ENCODE data around the gene KNDC1. TPM values are rescaled to one million over a fixed set of nuclear protein-coding genes. Genes with fewer than 3 reads are reported as not detected.

The KNDC1 gene
- total RNA-seq, 6 experiments from 2014 or later = 0.54 to 11.6 (median 8.2) TPM

DNA sequence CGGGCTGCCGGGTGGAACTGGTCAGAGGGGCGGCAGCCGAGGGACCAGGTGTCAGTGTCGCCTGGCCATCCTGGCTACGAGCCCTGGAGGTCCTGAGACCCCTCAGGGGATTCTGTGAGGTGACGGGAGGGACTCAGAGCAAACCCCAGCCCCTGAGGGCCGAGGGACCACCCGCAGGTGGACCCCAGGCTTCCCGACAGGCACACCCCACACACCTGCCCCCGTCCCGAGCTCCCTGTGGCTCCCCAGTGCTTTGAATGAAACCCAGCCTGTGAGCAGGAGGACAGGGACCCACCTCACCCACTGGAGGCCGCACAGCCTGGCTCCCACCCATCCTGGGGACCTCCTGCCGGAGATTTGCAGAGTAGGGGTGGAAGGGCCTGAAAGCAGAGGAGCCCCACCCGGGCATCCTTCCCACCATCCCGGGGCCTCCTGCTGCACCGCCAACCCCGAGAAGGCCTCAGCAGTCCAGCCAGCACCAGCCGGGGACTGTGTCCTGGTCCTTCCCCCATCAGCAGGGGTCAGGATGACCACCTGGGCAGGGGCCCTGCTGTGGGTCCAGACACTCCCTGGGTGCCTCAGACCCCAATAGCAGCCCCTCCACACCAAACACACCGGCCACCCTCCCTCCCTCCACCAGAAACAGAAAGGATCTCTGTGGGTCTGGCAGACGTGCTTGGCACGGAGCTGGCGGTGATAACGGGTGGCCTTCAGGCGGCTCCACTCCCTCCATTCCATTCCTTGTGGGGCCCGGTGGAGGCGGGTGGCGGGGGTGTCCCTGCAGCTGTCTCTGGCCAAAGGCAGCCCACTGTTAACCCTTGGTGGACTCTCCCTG, 91.6 kb downstream of the KNDC1 start:
- no peaks in the 10 kb centered on the region for H3K9me3 ChIP-seq
- 80% methylated on average over 6 of the region's 28 CpGs for WGBS (ENCODE audit: insufficient coverage, low coverage, low lambda C conversion rate, missing lambda C conversion rate)
- no peaks in the 10 kb centered on the region for H3K4me1 ChIP-seq
- DNase-seq (no peak), ATAC-seq (no peak)
- TF ChIP-seq POLR2A (IDR thresholded peaks at IDR 0.05) = no peak
- TF ChIP-seq CTCF (IDR thresholded peaks at IDR 0.05) = no peak
- H3K27me3 ChIP-seq = no peaks in the 10 kb centered on the region
- intact Hi-C loops (cut with DNase I) = no loop called here
- H3K27ac ChIP-seq = no peak overlapping the region
- no peak overlapping the region for H3K4me3 ChIP-seq
- no peaks in the 10 kb centered on the region for H3K36me3 ChIP-seq

DNA sequence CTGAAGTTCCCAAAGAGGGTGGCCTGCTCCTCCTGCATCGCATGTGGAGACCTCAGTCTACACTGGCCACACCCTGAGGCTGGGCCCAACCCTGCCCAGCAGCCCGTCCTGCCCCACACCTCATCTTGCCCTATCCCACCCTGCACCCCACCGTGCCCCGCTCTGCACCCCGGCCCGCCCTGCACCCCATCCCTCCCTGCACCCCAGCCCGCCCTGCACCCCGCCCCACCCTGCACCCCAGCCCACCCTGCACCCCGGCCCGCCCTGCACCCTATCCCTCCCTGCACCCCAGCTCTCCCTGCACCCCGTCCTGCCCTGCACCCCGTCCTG, 92.2 kb downstream of the KNDC1 start:
- Histone ChIP-seq H3K4me1 (peaks cover 0 to under 1% (median 0%) of the 10 kb centered on the region in 4 donors), H3K27me3 (no peaks in the 10 kb centered on the region), H3K36me3 (no peaks in the 10 kb centered on the region), H3K9me3 (no peaks in the 10 kb centered on the region), H3K4me3 (no peak overlapping the region), H3K27ac (no peak overlapping the region)
- intact Hi-C loops (cut with DNase I) = no loop called here
- no peak for ATAC-seq
- DNase-seq = no peak
- 53% methylated on average over 4 of the region's 12 CpGs for WGBS (ENCODE audit: insufficient coverage, low coverage, low lambda C conversion rate, missing lambda C conversion rate)
- TF ChIP-seq CTCF (IDR thresholded peaks at IDR 0.05) = no peak
- TF ChIP-seq POLR2A (IDR thresholded peaks at IDR 0.05) = no peak

DNA sequence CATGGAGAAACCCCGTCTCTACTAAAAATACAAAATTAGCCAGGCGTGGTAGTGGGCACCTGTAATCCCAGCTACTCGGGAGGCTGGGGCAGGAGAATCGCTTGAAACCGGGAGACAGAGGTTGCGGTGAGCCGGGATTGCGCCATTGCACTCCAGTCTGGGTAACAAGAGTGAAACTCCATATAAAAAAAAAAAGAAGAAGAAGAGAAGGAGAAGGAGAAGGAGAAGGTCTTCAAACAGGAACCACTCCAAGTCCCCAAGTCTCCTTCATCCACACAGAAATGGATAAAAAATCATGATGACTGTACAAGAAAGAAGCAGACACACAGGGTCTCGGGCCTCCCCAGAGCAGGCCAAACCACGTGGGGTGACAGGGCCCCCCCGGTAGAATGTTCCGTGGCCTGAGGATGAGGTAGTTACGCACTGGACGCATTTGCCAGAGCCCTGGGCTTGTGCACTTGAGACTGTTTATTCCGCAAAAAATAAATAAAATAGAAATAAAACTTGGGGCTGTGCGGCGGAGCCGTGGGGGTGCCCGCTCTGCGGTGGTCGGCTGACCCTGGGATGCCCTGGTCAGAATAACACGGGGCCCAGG, 93.4 kb downstream of the KNDC1 start:
- H3K27me3 ChIP-seq = no peaks in the 10 kb centered on the region
- TF ChIP-seq CTCF (IDR thresholded peaks at IDR 0.05) = no peak
- H3K36me3 ChIP-seq = no peaks in the 10 kb centered on the region
- H3K4me3 ChIP-seq = no peak overlapping the region
- H3K27ac ChIP-seq = no peak overlapping the region
- no peaks in the 10 kb centered on the region for H3K9me3 ChIP-seq
- WGBS (ENCODE audit: insufficient coverage, low coverage, low lambda C conversion rate, missing lambda C conversion rate) = 64% methylated on average over 17 of the region's 22 CpGs
- H3K4me1 ChIP-seq = peaks cover 0 to 9% (median 0%) of the 10 kb centered on the region in 4 donors
- DNase-seq (no peak), ATAC-seq (no peak)
- intact Hi-C loops (cut with DNase I) = no loop called here

DNA sequence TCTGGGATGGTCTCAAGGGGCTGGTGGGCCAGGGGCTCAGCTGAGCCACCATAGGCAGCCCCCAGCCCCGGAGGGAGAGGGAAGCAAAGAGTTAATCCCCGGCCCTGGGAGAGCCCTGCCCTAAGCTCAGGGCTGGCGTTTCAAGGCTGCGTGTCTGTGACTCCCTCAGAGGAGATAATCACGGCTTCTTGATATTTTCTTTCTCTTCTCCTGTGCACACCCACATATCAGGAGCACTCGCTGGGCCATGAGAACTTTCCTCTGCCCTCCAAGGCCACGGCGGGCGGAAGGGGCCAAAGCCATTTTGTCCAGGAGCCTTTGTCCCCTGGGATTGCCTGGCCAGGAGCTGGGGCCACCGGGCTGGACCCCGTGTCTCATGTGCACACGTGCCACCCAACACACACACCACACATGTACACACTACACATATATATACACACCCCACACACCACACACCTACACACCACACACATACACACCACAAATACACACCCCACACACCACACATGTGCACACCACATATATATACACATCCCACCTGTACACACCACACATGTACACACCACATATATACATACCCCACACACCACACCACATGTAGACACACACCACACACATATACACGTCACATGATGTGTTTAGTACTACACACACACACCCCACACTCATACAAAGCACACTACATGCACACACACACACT, 94.6 kb downstream of the KNDC1 start:
- Histone ChIP-seq H3K4me3 (no peak overlapping the region), H3K9me3 (no peaks in the 10 kb centered on the region), H3K27ac (no peak overlapping the region), H3K4me1 (peaks cover 0 to 9% (median 0%) of the 10 kb centered on the region in 4 donors), H3K27me3 (no peaks in the 10 kb centered on the region), H3K36me3 (no peaks in the 10 kb centered on the region)
- 58% methylated on average over 5 of the region's 13 CpGs for WGBS (ENCODE audit: insufficient coverage, low coverage, low lambda C conversion rate, missing lambda C conversion rate)
- intact Hi-C loops (cut with DNase I) = no loop called here
- ATAC-seq (no peak), DNase-seq (no peak)
- TF ChIP-seq CTCF (IDR thresholded peaks at IDR 0.05) (no peak), POLR2A (IDR thresholded peaks at IDR 0.05) (no peak)

Data from right lobe of liver (tissue), 6 donors.